GM19240 (cell line): ENCODE results near the gene LARGE1.
"Not testable (repeated sequence)": the region's sequence is repeated elsewhere in the genome, so short reads cannot be mapped to it uniquely, and the experiment has no call there.

Source experiments
- DNase-seq: peaks from one replicate; pipeline ENCODE4 v3.0.0; 2011; ENCODE audit warnings: low spot score; ENCODE audit not compliant: insufficient read length

Gene LARGE1

GRCh38 chr22:33858653-33859052 is 61.6 kb downstream of the LARGE1 start:
- DNase-seq, result not testable (repeated sequence)

GRCh38 chr22:33857767-33858166 is 62.5 kb downstream of the LARGE1 start:
- DNase-seq, result not testable (repeated sequence)

- no peak for DNase-seq
Observed at GRCh38 chr22:33854724-33855123, 65.6 kb downstream of the LARGE1 start.

DNA sequence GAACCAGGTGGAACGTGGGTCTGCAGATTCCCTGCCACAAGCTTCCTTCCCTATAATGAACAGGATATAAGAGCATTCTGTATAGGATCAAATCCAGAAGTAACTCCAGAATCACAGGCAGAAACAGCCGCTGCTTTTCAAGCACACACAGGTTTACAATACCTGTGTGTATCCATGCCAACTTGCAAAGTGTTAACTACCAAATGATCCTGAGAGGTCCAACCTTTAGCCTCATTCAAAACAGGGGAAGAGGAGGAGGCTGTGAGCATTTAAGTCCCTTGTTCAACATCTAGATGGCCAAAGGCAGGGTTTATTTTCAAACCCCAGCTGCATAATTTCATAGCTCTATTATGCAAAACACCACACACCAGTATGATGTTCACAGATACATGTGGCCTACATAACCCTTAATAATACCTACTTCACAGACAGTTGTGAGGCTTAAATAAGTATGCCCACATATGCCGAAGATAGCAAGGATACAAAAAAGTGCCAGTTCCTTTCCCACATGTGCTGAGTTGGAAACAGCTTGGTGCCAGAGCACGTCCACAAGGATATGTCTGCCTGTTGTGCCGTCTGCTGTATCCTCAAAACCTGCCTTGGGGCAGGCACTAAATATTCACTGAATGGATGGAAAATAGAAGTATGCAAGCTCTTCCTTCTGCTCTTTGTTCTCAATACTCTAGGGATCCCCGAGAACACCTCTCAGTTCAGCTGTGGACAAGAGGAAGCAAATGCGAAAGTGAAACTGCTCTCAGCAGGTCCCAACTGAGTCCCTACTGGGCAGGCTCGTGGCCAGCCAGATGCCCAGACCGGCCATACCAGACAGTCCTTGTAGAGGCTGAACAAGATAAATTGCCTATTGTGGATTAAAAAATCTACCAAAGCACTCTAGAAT is 66.8 kb downstream of the LARGE1 start:
- peak; percentile 79 for DNase-seq

GRCh38 chr22:33851821-33852384 is 68.4 kb downstream of the LARGE1 start:
- DNase-seq, result no peak

DNA sequence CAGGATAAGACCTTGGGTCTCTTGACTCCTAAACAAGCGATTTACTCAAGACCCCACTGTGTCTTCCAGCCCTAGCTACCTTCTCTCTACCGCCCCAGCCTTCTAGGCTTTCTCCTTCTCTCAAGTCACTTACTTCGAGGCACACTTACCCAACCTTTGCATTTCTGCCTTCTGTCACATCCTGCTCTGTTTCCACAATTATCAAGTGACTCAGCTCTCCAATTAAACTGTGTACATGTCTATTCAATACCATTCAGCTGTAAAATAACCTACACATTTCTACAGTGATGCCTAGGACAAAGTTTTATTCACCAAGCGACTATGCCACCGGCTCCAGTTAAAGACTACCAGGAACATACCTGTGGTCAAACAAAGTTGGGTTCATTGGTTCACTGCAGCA is 69.0 kb downstream of the LARGE1 start:
- no peak for DNase-seq

DNA sequence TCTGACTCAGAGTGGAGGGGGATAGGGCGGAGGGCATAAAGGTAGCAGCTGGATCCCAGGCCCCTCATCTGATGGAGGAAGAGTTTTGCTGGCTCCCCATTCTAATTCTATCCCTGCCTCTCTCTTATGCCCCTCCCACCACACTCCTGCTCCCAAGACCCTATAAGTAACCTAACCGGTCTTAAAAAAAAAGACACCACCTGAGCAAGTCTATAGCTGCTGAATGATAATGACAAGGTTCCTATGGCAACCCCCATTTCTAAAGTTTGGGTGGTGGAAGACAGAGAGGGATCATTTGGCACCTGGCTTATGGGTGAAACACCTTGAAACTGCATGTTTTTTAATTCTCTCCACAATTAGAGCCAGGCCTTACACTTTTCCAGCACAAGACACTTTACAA is 69.6 kb downstream of the LARGE1 start:
- no peak for DNase-seq

DNA sequence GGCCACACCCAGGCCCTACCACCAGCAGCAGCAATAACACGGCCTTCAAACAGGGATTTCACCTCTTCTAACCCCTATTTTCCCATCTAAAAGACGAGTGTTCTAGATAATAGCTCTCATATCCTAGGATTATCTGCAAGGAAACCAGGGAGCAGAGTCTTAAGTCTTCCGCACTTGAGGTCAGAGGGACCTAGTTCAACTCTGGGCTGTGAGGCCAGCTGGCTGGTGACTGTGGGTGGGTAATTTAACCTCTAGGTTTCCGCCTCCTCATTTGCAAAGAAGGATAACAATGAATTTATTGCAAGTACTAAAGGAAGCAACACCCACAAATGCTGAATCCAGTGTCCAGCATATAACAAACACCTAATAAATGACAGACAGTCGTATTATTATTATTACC is 70.1 kb downstream of the LARGE1 start:
- DNase-seq, result no peak

DNA sequence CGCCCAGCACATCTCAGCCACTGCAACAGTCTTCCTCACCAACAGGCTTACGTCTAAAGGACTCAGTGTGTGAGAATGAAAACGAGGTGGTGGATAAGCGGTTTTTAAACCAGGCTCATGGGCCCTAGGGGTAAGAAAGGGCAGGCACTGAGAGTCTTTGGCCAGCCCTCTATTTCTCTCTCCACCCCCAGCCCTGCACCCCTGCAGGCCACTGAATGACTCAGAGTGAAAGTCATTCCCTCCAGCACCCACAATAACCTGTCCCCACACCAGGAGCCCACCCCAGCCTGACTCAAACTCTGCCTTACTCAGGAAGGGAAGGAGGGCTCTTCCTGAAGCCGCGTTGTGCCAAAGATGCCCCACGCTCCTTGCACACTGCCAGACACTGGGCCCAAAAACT is 72.0 kb downstream of the LARGE1 start:
- no peak for DNase-seq

DNA sequence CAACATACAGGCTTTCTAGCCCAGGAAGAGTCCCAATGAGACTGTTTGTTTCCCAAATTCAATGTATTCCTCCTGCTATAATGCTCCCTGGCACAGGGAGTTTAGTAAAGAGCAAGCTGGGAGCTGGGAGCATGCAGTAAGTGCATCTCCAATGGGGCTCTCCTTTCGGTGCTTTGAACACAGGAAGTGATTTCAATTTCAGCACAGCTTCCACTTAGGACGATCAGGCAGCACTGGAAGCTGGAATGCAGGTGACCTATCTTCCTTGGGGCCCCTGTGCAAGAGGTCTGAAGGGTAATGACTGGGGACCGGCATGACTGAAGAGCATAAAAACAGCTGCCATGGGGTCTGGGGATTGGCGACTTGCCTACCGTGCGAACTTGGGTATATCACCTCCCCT is 76.0 kb downstream of the LARGE1 start:
- no peak for DNase-seq

- DNase-seq, result no peak
Observed at GRCh38 chr22:33842421-33843094, 77.7 kb downstream of the LARGE1 start.

DNA sequence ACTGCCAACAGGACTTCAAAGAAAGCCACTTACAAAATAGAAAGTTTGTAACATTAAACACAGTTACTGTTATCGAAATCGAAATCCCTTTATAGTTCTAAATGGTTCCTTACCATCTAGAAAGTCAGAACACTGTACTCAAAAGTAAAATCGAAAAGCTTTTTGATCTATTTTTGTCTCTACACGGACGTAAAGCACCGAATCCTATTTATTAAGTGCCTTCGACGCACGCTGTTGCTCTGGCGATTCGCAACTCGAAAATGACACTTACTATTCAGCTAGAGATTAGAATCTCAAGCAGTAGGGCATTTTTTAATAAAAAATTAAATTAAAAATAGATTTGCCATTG is 78.3 kb downstream of the LARGE1 start:
- DNase-seq, result no peak

DNA sequence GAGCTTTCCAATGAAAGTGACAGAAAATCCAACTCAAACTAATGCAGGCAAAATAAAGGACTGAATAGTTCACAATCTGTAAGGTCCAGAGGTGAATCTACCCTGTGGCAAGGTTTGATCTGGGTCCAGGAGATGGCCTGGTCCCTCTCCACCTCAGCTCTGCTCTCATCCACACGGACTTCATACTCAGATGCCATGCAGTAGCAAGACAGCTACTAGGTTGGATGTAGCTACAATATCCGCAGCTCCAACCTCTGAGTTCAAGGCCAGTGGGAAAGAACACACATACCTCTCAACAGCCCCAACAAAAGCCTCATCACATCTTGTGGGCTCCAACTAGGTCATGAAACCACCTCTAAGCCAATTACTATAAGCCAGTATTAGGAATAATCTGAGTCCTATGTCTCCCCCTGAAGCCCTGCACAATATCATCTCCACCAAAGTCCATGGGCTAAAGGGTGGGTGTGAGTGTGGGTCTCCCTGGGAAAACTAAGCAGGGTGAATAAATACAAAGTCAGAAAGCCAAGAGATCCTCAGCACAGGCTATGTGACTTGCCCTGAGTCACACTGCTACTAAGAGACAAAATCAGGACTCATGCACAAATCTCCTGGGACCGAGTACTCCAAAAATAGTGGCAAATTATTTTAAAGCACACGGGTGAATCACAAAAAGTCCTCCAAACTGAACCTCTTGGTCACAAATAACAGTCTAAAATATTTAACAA is 78.8 kb downstream of the LARGE1 start:
- no peak for DNase-seq

- no peak for DNase-seq
Observed at GRCh38 chr22:33838644-33839043, 81.6 kb downstream of the LARGE1 start.

DNA sequence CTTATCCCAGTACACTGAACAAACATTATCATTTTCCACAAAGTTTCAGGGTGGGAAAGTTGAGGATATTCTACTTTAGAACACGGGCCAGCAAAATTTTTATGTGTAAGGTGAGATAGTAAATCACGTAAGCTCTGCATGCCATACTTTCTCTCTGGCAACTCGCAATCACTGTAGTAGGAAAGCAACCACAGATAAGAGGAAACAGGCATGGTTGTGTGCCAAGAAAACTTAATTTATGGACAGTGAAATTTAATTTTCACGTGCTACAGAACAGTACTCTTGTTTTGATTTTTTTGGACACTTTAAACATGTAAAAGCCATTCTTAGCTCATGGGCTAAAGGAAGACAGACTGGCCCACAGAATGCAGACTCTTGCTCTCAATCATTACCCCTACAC is 82.5 kb downstream of the LARGE1 start:
- DNase-seq, result no peak

- no peak for DNase-seq
Observed at GRCh38 chr22:33835265-33835664, 85.0 kb downstream of the LARGE1 start.

GRCh38 chr22:33832558-33833151 is 87.6 kb downstream of the LARGE1 start:
- DNase-seq, result no peak

GRCh38 chr22:33831651-33832050 is 88.6 kb downstream of the LARGE1 start:
- no peak for DNase-seq

- no peak for DNase-seq
Observed at GRCh38 chr22:33831207-33831606, 89.1 kb downstream of the LARGE1 start.

DNA sequence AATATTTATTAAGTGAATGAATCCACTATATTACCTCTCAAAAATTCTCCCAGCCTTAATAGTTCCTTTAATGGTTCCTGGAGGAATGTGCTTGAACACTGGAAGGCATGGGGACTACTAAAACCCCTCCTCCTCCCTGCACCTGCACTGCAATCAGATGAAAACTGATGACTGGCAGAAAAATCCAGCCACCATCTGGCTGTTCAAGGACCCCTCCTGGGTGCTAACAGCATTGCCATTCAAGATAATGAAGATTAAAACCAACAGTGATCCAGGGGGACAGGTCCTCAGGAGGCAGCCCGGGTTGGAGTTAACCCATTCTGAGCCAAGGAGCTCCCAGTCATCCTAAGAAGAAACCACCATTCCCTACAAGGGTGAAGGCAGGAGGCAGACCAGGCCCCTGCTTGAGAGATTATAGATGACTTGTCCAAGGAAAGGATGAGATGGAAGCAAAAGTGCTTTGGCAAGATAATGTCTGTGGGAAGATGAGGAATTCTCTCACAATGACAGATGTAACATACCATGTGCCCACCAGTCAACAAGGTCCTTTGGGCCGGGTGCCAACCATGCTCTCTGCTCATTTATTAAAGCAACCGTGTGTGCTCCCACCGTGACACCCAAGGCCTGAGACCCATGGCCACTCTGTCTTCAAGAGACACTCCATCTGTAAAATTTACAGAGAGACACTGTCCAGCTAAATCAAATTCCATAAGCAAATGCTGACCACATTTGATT is 90.6 kb downstream of the LARGE1 start:
- no peak for DNase-seq

GRCh38 chr22:33828302-33828701 is 92.0 kb downstream of the LARGE1 start:
- DNase-seq, result no peak
